ENCODE data around the gene PCGF3.

DNA sequence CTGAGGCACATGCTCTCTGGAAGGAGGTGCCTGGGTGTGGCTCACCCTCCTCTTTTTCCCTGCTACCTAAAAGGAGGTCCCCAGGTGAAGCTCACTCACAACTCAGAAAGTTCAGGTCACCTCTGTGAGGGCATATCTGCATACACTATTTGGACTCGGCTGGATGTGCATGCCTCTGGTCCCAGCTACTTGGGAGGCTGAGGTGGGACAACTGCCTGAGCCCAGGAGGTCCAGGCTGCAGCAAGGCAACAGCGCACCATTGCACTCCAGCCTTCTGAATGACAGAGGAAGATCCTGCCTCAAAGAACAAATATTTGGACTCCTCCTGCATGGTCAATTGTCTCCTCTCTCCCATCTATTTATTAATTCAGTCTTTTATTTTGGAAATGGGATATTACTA, 73.9 kb downstream of the PCGF3 start:
- TF ChIP-seq POLR2A (IDR thresholded peaks at IDR 0.05) (no peak), CTCF (IDR thresholded peaks at IDR 0.05) (no peak)
